GOT3 (cell line): ENCODE data around the gene IPO11.

ENCODE experiments used
- DNase-seq: peaks from one replicate; lab custom pipeline; 2025; ENCODE audit warnings: mixed read lengths; lab: John Stamatoyannopoulos, UW

The IPO11 gene

DNA sequence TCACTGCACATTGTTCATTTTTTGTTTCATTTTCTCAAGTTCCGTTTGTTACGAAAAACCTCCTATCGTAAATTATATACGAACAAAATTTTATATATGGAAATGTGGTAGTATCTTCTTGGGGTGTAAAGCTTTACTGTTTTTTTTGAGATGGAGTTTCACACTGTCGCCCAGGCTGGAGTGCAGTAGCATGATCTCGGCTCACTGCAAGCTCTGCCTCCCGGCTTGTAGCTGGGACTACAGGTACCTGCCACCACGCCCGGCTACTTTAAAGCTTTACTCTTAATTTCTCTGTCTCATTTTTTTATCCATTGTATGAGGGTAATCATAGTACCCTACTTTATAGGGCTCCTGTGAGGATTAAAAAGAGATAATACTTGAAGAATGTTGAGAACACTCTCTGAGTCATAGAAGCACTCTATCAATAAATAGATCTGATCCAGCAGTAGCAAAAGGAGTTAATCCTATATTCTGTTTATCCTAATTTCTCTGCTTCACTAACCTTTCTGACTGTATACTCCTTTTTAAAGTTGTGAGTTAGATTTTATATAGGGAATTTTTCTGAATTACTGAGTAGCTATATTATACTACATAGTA is 160.5 kb downstream of the IPO11 start:
- DNase-seq = no peak

DNA sequence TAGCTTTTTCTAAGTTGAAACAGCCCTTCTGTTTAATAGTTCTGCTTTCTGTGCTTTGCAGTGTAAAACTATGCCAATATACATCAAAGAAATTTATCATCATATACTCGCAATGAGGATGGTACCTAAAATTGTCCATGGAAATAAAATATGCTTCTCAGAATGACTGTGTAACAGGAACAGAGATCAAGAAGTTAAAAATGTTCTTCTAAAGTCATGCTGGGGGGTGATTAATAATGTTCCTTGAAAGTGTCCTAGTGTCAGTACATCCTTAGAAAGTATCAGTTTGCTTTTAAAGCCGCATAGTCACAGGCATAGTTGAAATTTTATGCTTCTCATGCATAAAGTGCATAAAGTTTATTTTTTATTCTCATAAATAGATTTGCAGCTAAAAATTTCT is 162.0 kb downstream of the IPO11 start:
- DNase-seq = no peak

DNA sequence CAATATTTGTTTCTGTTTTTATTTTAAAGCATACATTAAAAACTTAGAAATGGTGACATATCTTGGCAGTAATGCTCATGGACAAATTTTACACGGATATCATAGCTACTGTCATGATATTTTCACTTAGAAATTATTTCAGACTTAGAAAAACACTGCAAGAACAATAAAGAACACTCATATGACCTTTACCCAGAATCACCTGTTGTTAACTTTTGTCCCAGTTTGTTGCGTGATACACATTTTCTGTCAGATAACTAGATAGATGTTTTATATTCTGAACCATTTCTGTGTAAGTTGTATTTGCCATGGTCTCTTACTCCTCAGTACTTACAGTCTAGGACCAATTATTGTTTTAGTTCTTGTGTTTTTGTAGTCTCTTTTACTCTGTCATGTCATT is 162.5 kb downstream of the IPO11 start:
- DNase-seq = no peak

DNA sequence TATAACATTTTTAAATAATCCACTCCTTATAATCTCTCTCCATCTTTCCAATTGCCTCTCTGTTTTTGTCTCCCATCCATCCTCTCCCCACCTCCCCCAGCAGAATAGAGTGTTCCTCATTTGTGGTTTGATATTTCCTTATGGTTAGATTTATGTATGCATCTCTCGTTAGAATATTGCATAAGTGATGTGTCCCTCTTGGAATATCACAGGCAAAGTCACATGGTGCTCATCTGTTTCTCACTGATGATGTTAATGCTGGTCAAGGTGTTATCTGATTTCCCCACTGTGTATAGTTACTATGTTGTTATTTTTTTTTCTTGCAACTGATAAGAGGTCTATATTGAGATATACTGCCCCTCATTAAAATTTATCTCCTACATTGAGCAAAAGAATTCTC is 162.9 kb downstream of the IPO11 start:
- no peak for DNase-seq

- DNase-seq = no peak
Measured at GRCh38 chr5:62576570-62577170, 164.1 kb downstream of the IPO11 start.

DNA sequence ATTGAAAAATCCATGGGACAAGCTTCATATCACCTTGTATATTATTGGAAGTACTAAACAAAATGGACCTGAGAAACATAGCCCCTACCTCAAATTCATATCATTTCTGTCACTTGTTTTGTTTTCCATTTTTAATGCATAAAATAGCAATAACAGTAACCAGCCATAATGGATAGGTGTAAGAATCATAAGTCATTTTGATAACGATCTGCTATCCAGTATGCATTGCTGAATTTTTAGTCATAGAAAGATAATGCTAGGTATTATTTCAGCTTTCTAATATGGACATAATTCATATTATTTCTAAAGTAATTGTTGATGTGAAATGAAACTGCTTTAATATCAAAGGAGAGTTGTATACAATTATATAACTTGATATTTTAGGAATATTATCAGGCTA is 164.9 kb downstream of the IPO11 start:
- no peak for DNase-seq

DNA sequence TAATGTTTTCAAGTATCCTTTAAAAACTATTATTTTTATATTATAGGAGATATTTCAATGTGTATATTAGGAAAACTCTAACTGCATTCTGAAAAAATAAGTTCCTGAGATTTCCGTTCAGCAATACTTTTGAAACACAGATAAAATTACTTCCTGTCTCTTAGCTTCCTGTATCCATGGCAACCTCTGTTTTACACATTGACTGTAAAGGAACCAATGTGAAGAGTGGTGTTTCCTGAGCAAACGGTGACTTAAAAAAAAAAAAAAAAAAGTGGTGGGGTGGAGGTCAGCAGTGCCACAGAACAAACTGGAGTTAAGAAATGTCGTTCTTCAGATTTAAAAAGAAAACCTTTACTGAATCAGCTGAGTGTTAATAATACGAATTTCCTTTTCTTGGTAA is 166.0 kb downstream of the IPO11 start, which contains the start of gene LRRC70:
TSS of gene LRRC70 (plus strand) at position 280 of the 400 bp plus-strand sequence. CDS start 620 bp downstream, outside the sequence.
- no peak for DNase-seq

- DNase-seq = no peak
Measured at GRCh38 chr5:62579761-62580160, 167.2 kb downstream of the IPO11 start.

DNA sequence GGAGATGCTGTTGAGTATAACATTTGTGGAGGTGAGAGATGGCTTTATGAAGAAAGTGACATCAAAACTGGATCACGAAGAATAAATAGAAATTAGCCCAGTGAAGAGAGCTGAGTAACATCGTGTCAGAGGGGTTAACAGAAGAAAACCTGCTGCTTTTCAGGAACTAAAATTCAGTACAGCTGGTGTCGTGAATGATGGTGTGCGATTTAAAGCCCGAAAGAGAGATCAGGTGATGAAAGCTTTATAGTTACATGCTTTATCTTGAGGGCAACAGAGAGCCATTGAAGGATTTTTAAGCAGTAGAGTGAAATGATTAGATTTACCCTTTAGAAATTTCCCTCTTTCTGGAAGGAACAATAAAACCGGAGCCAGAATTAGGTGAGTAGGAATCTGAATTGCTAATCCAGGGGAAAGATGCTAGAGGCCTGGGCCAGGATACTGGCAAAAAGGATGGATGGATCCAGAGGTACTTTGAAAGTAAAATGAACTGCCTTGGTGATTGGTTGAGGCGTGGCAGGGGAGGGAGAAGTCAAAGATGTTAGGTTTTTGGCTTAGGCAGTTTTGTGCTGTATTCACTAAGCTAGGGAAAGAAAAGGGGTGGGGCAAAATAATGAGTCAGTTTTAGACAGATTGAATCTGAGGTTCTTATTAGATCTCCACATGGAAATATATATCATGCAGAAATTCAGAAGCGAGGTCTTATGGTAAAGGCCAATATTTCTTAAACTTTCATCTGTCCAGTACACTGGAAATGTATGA is 169.5 kb downstream of the IPO11 start:
- no peak for DNase-seq

GRCh38 chr5:62584391-62584790 is 171.8 kb downstream of the IPO11 start:
- no peak for DNase-seq

GRCh38 chr5:62585306-62585705 is 172.7 kb downstream of the IPO11 start:
- DNase-seq = no peak

DNA sequence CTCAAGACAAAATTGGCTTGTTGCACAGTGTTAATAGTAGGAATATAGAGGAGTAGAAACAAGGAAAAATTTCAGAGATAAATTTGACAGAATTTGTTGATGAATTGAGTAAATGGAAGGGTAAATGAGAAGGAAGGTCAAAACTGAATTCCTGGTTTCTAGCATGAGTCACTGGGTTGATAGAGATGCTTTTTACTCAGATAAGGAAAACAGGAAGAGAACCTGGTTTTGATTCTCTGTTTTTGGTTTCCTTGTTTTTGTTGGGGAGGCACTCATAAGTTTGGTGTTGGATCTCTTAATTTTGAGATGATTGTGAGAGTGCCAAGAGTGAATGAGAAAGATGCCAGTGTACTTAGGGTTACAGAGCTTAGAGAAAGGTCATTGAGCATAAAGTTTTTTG is 173.2 kb downstream of the IPO11 start:
- no peak for DNase-seq

DNA sequence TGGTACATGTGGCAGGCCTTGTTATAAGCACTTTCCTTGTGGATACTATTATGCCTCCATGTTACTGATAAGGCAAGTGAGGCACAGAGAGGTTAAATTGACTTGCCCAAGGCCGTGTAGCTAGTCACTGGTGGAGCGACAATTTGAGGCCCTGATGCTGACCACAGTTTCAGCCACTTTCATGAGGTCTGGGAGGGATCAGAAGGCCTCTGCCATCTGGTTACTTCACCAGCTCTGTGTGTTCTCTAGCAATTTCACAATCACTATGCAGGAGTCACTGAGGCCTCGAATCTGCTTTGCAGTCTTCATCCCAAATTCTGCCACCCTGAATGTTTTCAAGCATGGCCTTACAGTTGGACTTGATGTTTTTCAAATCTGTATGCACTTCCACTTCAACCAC is 175.2 kb downstream of the IPO11 start:
- DNase-seq = no peak

- no peak for DNase-seq
Measured at GRCh38 chr5:62588668-62589067, 176.1 kb downstream of the IPO11 start.

GRCh38 chr5:62589504-62589903 is 176.9 kb downstream of the IPO11 start:
- no peak for DNase-seq

DNA sequence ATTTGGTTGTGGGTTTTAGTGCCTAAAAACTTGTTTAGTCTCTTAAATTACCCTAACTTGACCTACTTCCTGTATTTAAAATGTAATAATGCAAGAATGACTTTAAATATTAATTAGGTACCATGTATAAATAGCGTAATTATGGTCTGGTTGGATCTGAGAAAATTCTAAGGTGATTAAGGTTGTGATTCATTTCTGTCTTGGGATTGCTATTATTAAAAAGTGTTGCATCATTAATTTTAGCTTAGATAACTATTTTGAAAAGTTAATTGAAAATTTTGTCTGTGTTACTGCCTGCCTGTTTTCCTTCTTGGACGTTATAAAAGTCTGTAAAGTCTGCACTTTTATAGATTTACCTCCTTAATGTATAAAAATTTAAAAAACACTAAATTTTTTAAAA is 177.8 kb downstream of the IPO11 start:
- no peak for DNase-seq

DNA sequence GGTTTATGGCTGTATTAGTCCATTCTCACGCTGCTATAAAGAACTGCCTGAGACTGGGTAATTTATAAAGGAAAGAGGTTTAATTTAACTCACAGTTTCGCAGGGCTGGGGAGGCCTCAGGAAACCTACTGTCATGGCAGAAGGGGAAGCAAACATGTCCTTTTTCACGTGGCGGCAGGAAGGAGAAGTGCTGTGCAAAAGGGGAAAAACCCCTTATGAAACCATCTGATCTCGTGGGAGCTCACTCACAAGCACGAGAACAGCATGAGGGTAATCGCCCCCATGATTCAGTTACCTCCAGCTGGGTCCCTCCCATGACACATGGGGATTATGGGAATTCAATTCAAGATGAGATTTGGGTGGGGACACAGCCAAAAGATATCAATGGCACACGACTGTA is 180.0 kb downstream of the IPO11 start:
- no peak for DNase-seq

- no peak for DNase-seq
Measured at GRCh38 chr5:62593331-62593730, 180.8 kb downstream of the IPO11 start.

DNA sequence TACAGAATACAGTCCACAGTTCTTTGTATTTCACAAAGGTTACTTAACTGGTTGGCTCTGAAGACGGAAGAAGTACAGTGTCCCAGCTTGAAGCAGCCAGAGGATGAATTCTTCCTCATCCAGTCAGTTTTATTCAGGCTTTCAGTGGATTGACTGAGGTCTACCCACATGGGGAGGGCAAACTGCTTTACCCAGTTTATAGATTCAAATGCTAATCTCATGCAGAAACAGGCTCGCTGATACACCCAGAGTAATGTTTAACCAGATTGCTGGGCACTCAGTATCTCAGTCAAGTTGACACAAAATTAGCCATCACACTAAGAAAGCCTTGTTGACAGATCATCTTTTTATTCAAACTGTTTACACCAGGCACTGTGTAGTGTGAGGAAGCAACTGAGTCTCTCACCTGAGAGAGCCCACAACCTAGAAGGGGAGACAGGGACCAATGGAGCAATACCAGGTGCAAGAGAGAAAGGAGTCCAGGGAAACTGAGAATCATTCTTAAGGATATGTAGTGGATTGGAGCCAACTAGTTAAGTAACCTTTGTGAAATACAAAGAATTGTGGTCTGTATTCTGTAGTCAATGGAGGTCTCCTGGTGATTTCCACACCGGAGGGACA is 181.9 kb downstream of the IPO11 start:
- DNase-seq = no peak

DNA sequence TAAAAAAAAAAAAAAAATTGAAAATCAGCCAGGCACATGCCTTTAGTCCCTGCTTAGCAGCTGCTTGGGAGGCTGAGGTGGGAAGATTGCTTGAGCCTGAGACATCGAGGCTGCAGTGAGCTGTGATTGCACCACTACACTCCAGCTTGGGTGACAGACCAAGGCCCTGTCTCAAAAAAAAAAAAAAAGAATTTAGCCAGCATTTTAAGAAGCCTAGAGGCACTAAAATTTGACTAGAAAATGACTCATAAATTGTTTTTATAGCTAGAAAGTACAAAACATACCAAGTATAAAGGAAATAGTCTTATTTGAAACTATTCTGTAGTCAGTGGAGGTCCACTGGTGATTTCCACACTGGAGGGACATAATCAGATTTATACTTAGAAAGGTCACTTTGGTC is 183.5 kb downstream of the IPO11 start:
- DNase-seq = no peak

GRCh38 chr5:62596691-62597090 is 184.1 kb downstream of the IPO11 start:
- DNase-seq = no peak

GRCh38 chr5:62597314-62597713 is 184.8 kb downstream of the IPO11 start:
- DNase-seq = no peak
